ENCODE results near the gene SLC25A41. TPM values are rescaled to one million over a fixed set of nuclear protein-coding genes. Genes with fewer than 3 reads are reported as not detected.

The SLC25A41 gene
- total and polyA plus RNA-seq, 2 of the 13 experiments (the other 11 are each of a cell fraction or from before 2014, with no cell fraction given) = 0.33 to 0.95 TPM

DNA sequence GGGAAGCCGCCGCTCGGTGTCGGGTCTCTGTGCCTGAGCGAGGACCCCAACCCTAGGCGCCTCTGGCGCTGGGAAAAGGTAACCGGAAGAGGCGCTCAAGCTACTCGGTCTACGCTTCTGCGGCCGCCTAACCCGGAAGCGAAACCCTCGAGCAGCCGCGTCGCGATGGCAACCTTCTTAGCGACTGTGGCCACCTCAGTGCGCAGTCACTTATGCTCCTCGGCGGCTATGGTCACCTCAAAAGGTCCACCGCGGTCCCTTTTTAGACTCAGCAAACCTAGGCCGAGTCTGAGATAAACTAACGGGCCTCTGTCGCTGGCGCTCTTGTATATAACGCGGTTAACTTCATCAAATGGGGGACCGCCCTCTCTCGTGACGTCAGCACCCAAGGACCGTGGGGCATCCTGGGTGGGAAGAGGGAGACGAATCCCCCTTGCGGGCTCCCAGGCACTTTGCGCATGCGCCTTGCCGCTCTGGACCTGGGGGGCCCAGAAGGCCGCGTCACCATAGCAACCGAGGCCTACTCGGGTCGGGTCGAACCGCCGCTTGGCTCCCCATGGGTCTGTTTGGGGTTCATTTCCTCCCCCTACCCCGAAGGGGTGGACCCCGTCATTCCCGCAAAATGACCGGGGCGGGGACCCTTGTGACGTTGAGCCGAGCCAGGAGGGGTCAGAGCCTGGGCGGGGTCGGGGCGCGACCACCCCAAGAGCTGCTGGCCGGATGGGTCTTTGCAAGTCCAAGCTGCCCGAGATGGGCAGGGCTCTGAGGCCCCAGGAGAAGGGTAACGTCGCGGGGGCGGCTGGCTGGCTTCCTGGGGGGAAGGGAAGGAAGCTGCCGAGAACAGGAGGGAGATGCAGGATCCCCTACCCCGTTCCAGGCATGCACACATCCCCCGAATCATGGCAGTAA lies 40.2 kb downstream of the SLC25A41 start, which contains the start of gene GTF2F1 (continued):
- TF ChIP-seq, protein P1, sequence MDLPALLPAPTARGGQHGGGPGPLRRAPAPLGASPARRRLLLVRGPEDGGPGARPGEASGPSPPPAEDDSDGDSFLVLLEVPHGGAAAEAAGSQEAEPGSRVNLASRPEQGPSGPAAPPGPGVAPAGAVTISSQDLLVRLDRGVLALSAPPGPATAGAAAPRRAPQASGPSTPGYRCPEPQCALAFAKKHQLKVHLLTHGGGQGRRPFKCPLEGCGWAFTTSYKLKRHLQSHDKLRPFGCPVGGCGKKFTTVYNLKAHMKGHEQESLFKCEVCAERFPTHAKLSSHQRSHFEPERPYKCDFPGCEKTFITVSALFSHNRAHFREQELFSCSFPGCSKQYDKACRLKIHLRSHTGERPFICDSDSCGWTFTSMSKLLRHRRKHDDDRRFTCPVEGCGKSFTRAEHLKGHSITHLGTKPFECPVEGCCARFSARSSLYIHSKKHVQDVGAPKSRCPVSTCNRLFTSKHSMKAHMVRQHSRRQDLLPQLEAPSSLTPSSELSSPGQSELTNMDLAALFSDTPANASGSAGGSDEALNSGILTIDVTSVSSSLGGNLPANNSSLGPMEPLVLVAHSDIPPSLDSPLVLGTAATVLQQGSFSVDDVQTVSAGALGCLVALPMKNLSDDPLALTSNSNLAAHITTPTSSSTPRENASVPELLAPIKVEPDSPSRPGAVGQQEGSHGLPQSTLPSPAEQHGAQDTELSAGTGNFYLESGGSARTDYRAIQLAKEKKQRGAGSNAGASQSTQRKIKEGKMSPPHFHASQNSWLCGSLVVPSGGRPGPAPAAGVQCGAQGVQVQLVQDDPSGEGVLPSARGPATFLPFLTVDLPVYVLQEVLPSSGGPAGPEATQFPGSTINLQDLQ (CRISPR knock-in tag; IDR thresholded peaks at IDR 0.05) = no peak
- TF ChIP-seq ATF2 (CRISPR knock-in tag; IDR thresholded peaks at IDR 0.05) = peak; percentile 60
- 0 out of 2 replicates have a peak, but pooled peaks have one; percentile 53 for TF ChIP-seq ZSCAN31 (CRISPR knock-in tag; IDR thresholded peaks at IDR 0.05; ENCODE audit: low read depth)
- TF ChIP-seq THAP8 (CRISPR knock-in tag; IDR thresholded peaks at IDR 0.05; ENCODE audit: borderline replicate concordance) = 0 out of 2 replicates have a peak, but pooled peaks have one; percentile 21
- TF ChIP-seq ZGPAT (CRISPR knock-in tag; IDR thresholded peaks at IDR 0.05) = peak; percentile 72
- 0 out of 2 replicates have a peak, but pooled peaks have one; percentile 49 for TF ChIP-seq ZNF510 (CRISPR knock-in tag; IDR thresholded peaks at IDR 0.05; ENCODE audit: low read depth)
- 0 out of 2 replicates have a peak, but pooled peaks have one; percentile 45 for TF ChIP-seq SIX4 (CRISPR knock-in tag; IDR thresholded peaks at IDR 0.05)
- peak; percentile 46; the same call in 1 of the 2 replicates for TF ChIP-seq DMAP1 (CRISPR knock-in tag; IDR thresholded peaks at IDR 0.05)
- TF ChIP-seq ZBTB3 (CRISPR knock-in tag; IDR thresholded peaks at IDR 0.05; ENCODE audit: borderline replicate concordance, low read depth) = no peak
- 0 out of 2 replicates have a peak, but pooled peaks have one; percentile 22 for TF ChIP-seq MAZ (IDR thresholded peaks at IDR 0.05; ENCODE audit: borderline replicate concordance, low read depth, low read length)
- TF ChIP-seq MAZ (CRISPR knock-in tag; IDR thresholded peaks at IDR 0.05; ENCODE audit: low read depth) = peak; percentile 6; the same call in 1 of the 2 replicates
- TF ChIP-seq PHB2 (IDR thresholded peaks at IDR 0.05; ENCODE audit: partially characterized antibody) = no peak
- no peak for TF ChIP-seq MLXIP (CRISPR knock-in tag; IDR thresholded peaks at IDR 0.05; ENCODE audit: borderline replicate concordance)
- TF ChIP-seq ELF1 (CRISPR knock-in tag; IDR thresholded peaks at IDR 0.05) = peak; percentile 93
- 0 out of 2 replicates have a peak, but pooled peaks have one; percentile 33 for TF ChIP-seq HDAC2 (CRISPR knock-in tag; IDR thresholded peaks at IDR 0.05)
- TF ChIP-seq ZNF160 (CRISPR knock-in tag; IDR thresholded peaks at IDR 0.05) = peak; percentile 78; the same call in 1 of the 2 replicates
- TF ChIP-seq ZNF460 (CRISPR knock-in tag; IDR thresholded peaks at IDR 0.05; ENCODE audit: borderline replicate concordance) = no peak
- peak; percentile 58; the same call in 1 of the 2 replicates for TF ChIP-seq ZNF367 (CRISPR knock-in tag; IDR thresholded peaks at IDR 0.05; ENCODE audit: borderline replicate concordance)
- TF ChIP-seq SIN3A (IDR thresholded peaks at IDR 0.05; ENCODE audit: borderline replicate concordance, low read depth, low read length) = peak; percentile 95

All from HepG2 (cell line).